OCI-LY7 (cell line): ENCODE measurements around the gene F7.

Source experiments
- EZH2phosphoT487 ChIP-seq: fragments of 200-600 bp; sonication (generic); IDR thresholded peaks from 2 replicates; pipeline ENCODE4 v1.6.1; 2018; ENCODE audit warnings: low read depth, borderline replicate concordance, mild to moderate bottlenecking, mixed run types, antibody characterized with exemption, low read length, moderate library complexity, mixed read lengths
- TF ChIP-seq, protein P1 (sequence below): fragments of 200-600 bp; sonication (generic); conservative IDR thresholded peaks from 2 replicates; pipeline ENCODE4 v1.5.1; 2014; ENCODE audit warnings: mild to moderate bottlenecking, antibody characterized with exemption, low read length, moderate library complexity, mixed read lengths

DNA sequence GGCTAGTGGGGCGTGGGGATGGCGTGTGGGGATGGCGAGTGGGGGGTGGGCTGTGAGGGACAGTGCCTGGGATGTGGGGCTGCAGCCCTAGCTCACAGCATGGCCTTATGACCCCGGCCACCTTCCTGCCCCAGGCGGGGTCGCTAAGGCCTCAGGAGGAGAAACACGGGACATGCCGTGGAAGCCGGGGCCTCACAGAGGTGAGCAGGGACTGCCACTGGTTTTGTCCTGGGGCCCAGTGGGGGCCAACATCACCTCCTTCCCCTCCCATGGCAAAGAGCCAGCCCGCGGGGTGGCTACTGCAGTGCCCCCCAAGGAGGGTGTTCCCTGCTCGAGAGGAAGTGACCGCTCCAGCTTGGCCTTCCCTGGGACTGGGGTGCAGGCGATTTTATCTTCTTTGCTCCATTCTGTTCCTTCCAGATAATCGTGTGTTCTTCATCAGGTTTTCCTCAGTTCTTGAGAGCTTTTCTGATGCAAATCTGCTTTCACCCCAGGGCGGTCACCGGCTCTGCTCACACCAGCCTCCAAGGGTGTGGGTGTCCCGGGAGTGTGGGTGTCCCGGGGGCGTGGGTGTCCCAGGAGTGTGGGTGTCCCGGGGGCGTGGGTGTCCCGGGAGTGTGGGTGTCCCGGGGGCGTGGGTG lies 1.2 kb downstream of the F7 start:
- TF ChIP-seq, protein P1, sequence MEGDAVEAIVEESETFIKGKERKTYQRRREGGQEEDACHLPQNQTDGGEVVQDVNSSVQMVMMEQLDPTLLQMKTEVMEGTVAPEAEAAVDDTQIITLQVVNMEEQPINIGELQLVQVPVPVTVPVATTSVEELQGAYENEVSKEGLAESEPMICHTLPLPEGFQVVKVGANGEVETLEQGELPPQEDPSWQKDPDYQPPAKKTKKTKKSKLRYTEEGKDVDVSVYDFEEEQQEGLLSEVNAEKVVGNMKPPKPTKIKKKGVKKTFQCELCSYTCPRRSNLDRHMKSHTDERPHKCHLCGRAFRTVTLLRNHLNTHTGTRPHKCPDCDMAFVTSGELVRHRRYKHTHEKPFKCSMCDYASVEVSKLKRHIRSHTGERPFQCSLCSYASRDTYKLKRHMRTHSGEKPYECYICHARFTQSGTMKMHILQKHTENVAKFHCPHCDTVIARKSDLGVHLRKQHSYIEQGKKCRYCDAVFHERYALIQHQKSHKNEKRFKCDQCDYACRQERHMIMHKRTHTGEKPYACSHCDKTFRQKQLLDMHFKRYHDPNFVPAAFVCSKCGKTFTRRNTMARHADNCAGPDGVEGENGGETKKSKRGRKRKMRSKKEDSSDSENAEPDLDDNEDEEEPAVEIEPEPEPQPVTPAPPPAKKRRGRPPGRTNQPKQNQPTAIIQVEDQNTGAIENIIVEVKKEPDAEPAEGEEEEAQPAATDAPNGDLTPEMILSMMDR: no peak
- TF ChIP-seq EZH2phosphoT487: no peak
